MM.1S (cell line): ENCODE measurements around the gene CCDC66.

ENCODE experiments used
- DNase-seq: peaks from one replicate; pipeline ENCODE4 v3.0.0-alpha.2; 2015
- H2AFZ ChIP-seq: fragments of 300-600 bp; sonication (generic); 2 replicates; pipeline ENCODE4 v1.6.0; 2016; ENCODE audit warnings: antibody characterized with exemption, low read length
- H3F3A ChIP-seq: fragments of 300-600 bp; sonication (generic); 2 replicates; pipeline ENCODE4 v1.6.1; 2016; ENCODE audit warnings: mild to moderate bottlenecking, antibody characterized with exemption, low read length, moderate library complexity, mixed read lengths; ENCODE audit not compliant: insufficient read depth
- H3K27ac ChIP-seq: fragments of 300-600 bp; sonication (generic); 2 replicates; pipeline ENCODE4 v1.5.1; 2016; ENCODE audit warnings: mild to moderate bottlenecking, low read length
- H3K27me3 ChIP-seq: fragments of 300-600 bp; sonication (generic); replicated peaks from 2 replicates; pipeline ENCODE4 v1.6.0; 2016; ENCODE audit warnings: low read length; ENCODE audit not compliant: insufficient read depth
- H3K36me3 ChIP-seq: fragments of 300-600 bp; sonication (generic); replicated peaks from 2 replicates; pipeline ENCODE4 v1.6.1; 2016; ENCODE audit warnings: mild to moderate bottlenecking, low read length, mixed read lengths; ENCODE audit not compliant: insufficient read depth
- H3K4me1 ChIP-seq: fragments of 300-600 bp; sonication (generic); 2 replicates; pipeline ENCODE4 v1.6.1; 2016; ENCODE audit warnings: low read length, mixed read lengths
- H3K4me2 ChIP-seq: fragments of 300-600 bp; sonication (generic); 2 replicates; pipeline ENCODE4 v1.6.0; 2016; ENCODE audit warnings: low read depth, low read length
- H3K4me3 ChIP-seq: fragments of 300-600 bp; sonication (generic); 2 replicates; pipeline ENCODE4 v1.5.1; 2016; ENCODE audit warnings: low read length, mixed read lengths
- H3K79me2 ChIP-seq: fragments of 300-600 bp; sonication (generic); 2 replicates; pipeline ENCODE4 v1.6.1; 2016; ENCODE audit warnings: mixed run types, low read length, mixed read lengths
- H3K9ac ChIP-seq: fragments of 300-600 bp; sonication (generic); 2 replicates; pipeline ENCODE4 v1.6.1; 2016; ENCODE audit warnings: low read length, mixed read lengths
- H3K9me2 ChIP-seq: fragments of 300-600 bp; sonication (generic); replicated peaks from 2 replicates; pipeline ENCODE4 v1.6.1; 2016; ENCODE audit warnings: mild to moderate bottlenecking, low read length, mixed read lengths; ENCODE audit not compliant: insufficient read depth
- H3K9me3 ChIP-seq: fragments of 300-600 bp; sonication (generic); replicated peaks from 2 replicates; pipeline ENCODE4 v1.6.1; 2016; ENCODE audit warnings: mild to moderate bottlenecking, low read length, mixed read lengths; ENCODE audit not compliant: insufficient read depth
- H4K20me1 ChIP-seq: fragments of 300-600 bp; sonication (generic); 2 replicates; pipeline ENCODE4 v1.6.1; 2016; ENCODE audit warnings: mild to moderate bottlenecking, low read length, moderate library complexity, mixed read lengths; ENCODE audit not compliant: insufficient read depth
- CTCF ChIP-seq: fragments of 300-600 bp; sonication (generic); IDR thresholded peaks from 2 replicates; pipeline ENCODE4 v1.5.1; 2016; ENCODE audit warnings: antibody characterized with exemption, low read length, mixed read lengths
- EZH2 ChIP-seq: fragments of 300-600 bp; sonication (generic); optimal IDR thresholded peaks from 2 replicates; pipeline ENCODE3; 2017; ENCODE audit warnings: low read depth, mild to moderate bottlenecking, antibody characterized with exemption, low read length, mixed read lengths
- EZH2phosphoT487 ChIP-seq: fragments of 300-600 bp; sonication (generic); IDR thresholded peaks from 2 replicates; pipeline ENCODE4 v1.6.1; 2018; ENCODE audit warnings: antibody characterized with exemption, low read length

CCDC66 gene

GRCh38 chr3:56654460-56654859 lies 97.5 kb downstream of the CCDC66 start:
- peaks cover 3% of the 10 kb centered on the region; the same call in 1 of the 2 replicates for H3K36me3 ChIP-seq

GRCh38 chr3:56655709-56656108 lies 98.7 kb downstream of the CCDC66 start:
- Histone ChIP-seq H3K27ac (no peak overlapping the region), H3K9me3 (no peaks in the 10 kb centered on the region), H3K9ac (no peak overlapping the region), H3K4me1 (no peaks in the 10 kb centered on the region), H3K4me3 (no peak overlapping the region), H3K4me2 (no peak overlapping the region), H3F3A (no peaks in the 10 kb centered on the region), H3K27me3 (no peaks in the 10 kb centered on the region), H3K36me3 (peaks cover 3% of the 10 kb centered on the region; the same call in 1 of the 2 replicates), H3K79me2 (peaks cover 20% of the 10 kb centered on the region), H4K20me1 (no peaks in the 10 kb centered on the region), H3K9me2 (no peaks in the 10 kb centered on the region), H2AFZ (no peak overlapping the region)
- no peak for DNase-seq
- TF ChIP-seq CTCF (no peak), EZH2 (no peak), EZH2phosphoT487 (no peak)

More at GRCh38 chr3:56654460-56654859, 97.5 kb downstream of the CCDC66 start:
- H3K4me3 ChIP-seq: no peak overlapping the region
- no peak overlapping the region for H2AFZ ChIP-seq
- H3K4me2 ChIP-seq: no peak overlapping the region
- no peaks in the 10 kb centered on the region for H3K4me1 ChIP-seq
- TF ChIP-seq EZH2phosphoT487 (no peak), EZH2 (no peak), CTCF (no peak)
- H3K27me3 ChIP-seq: no peaks in the 10 kb centered on the region
- H4K20me1 ChIP-seq: no peaks in the 10 kb centered on the region
- no peaks in the 10 kb centered on the region for H3K9me3 ChIP-seq
- H3K9ac ChIP-seq: no peak overlapping the region
- no peak for DNase-seq
- peaks cover 23% of the 10 kb centered on the region for H3K79me2 ChIP-seq
- no peaks in the 10 kb centered on the region for H3K9me2 ChIP-seq
- no peak overlapping the region for H3K27ac ChIP-seq
- H3F3A ChIP-seq: no peaks in the 10 kb centered on the region

GRCh38 chr3:56664823-56665222 lies 107.8 kb downstream of the CCDC66 start:
- no peaks in the 10 kb centered on the region for H3K4me1 ChIP-seq
- H4K20me1 ChIP-seq: no peaks in the 10 kb centered on the region
- H2AFZ ChIP-seq: no peak overlapping the region
- no peaks in the 10 kb centered on the region for H3F3A ChIP-seq
- H3K9me3 ChIP-seq: no peaks in the 10 kb centered on the region
- H3K27me3 ChIP-seq: no peaks in the 10 kb centered on the region
- no peaks in the 10 kb centered on the region; the same call in 1 of the 2 replicates for H3K36me3 ChIP-seq
- no peak overlapping the region for H3K27ac ChIP-seq
- H3K9ac ChIP-seq: no peak overlapping the region
- no peak for DNase-seq
- TF ChIP-seq EZH2 (no peak), EZH2phosphoT487 (no peak), CTCF (no peak)
- no peaks in the 10 kb centered on the region for H3K9me2 ChIP-seq
- H3K79me2 ChIP-seq: no peaks in the 10 kb centered on the region
- H3K4me2 ChIP-seq: no peak overlapping the region
- H3K4me3 ChIP-seq: no peak overlapping the region
